ENCODE measurements around the gene ATP6V1B1.

GRCh38 chr2:70916291-70916690 lies 19.4 kb upstream of the ATP6V1B1 start:
- TF ChIP-seq GATA2 (CRISPR knock-in tag; IDR thresholded peaks at IDR 0.05), result no peak
- no peak for TF ChIP-seq YBX1 (IDR thresholded peaks at IDR 0.05)
- no peak for TF ChIP-seq HCFC1 (IDR thresholded peaks at IDR 0.05; ENCODE audit: low read depth, low read length)
- no peak for TF ChIP-seq JUND (IDR thresholded peaks at IDR 0.05; ENCODE audit: borderline replicate concordance, low read depth, low read length)
- TF ChIP-seq JUND (tag; IDR thresholded peaks at IDR 0.05; ENCODE audit: borderline replicate concordance, low read depth, low read length), result no peak
- TF ChIP-seq, protein P1, sequence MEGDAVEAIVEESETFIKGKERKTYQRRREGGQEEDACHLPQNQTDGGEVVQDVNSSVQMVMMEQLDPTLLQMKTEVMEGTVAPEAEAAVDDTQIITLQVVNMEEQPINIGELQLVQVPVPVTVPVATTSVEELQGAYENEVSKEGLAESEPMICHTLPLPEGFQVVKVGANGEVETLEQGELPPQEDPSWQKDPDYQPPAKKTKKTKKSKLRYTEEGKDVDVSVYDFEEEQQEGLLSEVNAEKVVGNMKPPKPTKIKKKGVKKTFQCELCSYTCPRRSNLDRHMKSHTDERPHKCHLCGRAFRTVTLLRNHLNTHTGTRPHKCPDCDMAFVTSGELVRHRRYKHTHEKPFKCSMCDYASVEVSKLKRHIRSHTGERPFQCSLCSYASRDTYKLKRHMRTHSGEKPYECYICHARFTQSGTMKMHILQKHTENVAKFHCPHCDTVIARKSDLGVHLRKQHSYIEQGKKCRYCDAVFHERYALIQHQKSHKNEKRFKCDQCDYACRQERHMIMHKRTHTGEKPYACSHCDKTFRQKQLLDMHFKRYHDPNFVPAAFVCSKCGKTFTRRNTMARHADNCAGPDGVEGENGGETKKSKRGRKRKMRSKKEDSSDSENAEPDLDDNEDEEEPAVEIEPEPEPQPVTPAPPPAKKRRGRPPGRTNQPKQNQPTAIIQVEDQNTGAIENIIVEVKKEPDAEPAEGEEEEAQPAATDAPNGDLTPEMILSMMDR (IDR thresholded peaks at IDR 0.05 in 2 of 3, conservative IDR thresholded peaks at IDR 0.05 in 1 of 3; ENCODE audit: insufficient read depth in 2 of 3, low read depth in 1 of 3, low read length in 3 of 3), result no peak
- no peak for TF ChIP-seq SP1 (CRISPR knock-in tag; IDR thresholded peaks at IDR 0.05)
- TF ChIP-seq FOS (IDR thresholded peaks at IDR 0.05; ENCODE audit: extremely low read depth, insufficient read length), result no peak
